Measurements from ENCODE around the gene CD300LD.
"Not testable (repeated sequence)": the region's sequence is repeated elsewhere in the genome, so short reads cannot be mapped to it uniquely, and the experiment has no call there.

Gene CD300LD

GRCh38 chr17:74573635-74574034, 18.4 kb downstream of the CD300LD start:
- not testable (repeated sequence) for DNase-seq (ENCODE audit: extremely low read depth in 1 of 2, low read depth in 1 of 2)

GRCh38 chr17:74573169-74573568, 18.9 kb downstream of the CD300LD start:
- DNase-seq (ENCODE audit: extremely low read depth in 1 of 2, low read depth in 1 of 2) = no peak

GRCh38 chr17:74571621-74572270, 20.3 kb downstream of the CD300LD start:
- DNase-seq (ENCODE audit: extremely low read depth in 1 of 2, low read depth in 1 of 2) = no peak

GRCh38 chr17:74569020-74570003, 22.8 kb downstream of the CD300LD start:
- DNase-seq (ENCODE audit: extremely low read depth in 1 of 2, low read depth in 1 of 2) = no peak

GRCh38 chr17:74568106-74568873, 23.8 kb downstream of the CD300LD start:
- no peak for DNase-seq (ENCODE audit: extremely low read depth in 1 of 2, low read depth in 1 of 2)

- no peak for DNase-seq (ENCODE audit: extremely low read depth in 1 of 2, low read depth in 1 of 2)
These were observed 24.7 kb downstream of the CD300LD start, which contains the start of gene CD300H for GRCh38 chr17:74567397-74567796. Gene CD300H, minus strand, starts transcription at chr17:74567509.

GRCh38 chr17:74566132-74566753, 25.8 kb downstream of the CD300LD start:
- no peak for DNase-seq (ENCODE audit: extremely low read depth in 1 of 2, low read depth in 1 of 2)

- no peak for DNase-seq (ENCODE audit: extremely low read depth in 1 of 2, low read depth in 1 of 2)
These were observed 27.0 kb downstream of the CD300LD start for GRCh38 chr17:74565126-74565525.

- no peak for DNase-seq (ENCODE audit: extremely low read depth in 1 of 2, low read depth in 1 of 2)
These were observed 28.7 kb downstream of the CD300LD start for GRCh38 chr17:74563358-74563757.

- no peak for DNase-seq (ENCODE audit: extremely low read depth in 1 of 2, low read depth in 1 of 2)
These were observed 30.5 kb downstream of the CD300LD start for GRCh38 chr17:74561586-74561985.

GRCh38 chr17:74558882-74559519, 33.1 kb downstream of the CD300LD start:
- DNase-seq (ENCODE audit: extremely low read depth in 1 of 2, low read depth in 1 of 2) = no peak

- not testable (repeated sequence) for DNase-seq (ENCODE audit: extremely low read depth in 1 of 2, low read depth in 1 of 2)
These were observed 33.7 kb downstream of the CD300LD start for GRCh38 chr17:74558402-74558801.

GRCh38 chr17:74555427-74555940, 36.6 kb downstream of the CD300LD start:
- DNase-seq (ENCODE audit: extremely low read depth in 1 of 2, low read depth in 1 of 2) = no peak

GRCh38 chr17:74554909-74555308, 37.2 kb downstream of the CD300LD start:
- DNase-seq (ENCODE audit: extremely low read depth in 1 of 2, low read depth in 1 of 2) = no peak

GRCh38 chr17:74552037-74552436, 40.0 kb downstream of the CD300LD start:
- no peak for DNase-seq (ENCODE audit: extremely low read depth in 1 of 2, low read depth in 1 of 2)

GRCh38 chr17:74550602-74551001, 41.5 kb downstream of the CD300LD start:
- no peak for DNase-seq (ENCODE audit: extremely low read depth in 1 of 2, low read depth in 1 of 2)

- no peak for DNase-seq (ENCODE audit: extremely low read depth in 1 of 2, low read depth in 1 of 2)
These were observed 42.7 kb downstream of the CD300LD start for GRCh38 chr17:74549343-74549742.

- no peak for DNase-seq (ENCODE audit: extremely low read depth in 1 of 2, low read depth in 1 of 2)
These were observed 44.3 kb downstream of the CD300LD start for GRCh38 chr17:74547736-74548135.

GRCh38 chr17:74547264-74547663, 44.8 kb downstream of the CD300LD start:
- DNase-seq (ENCODE audit: extremely low read depth in 1 of 2, low read depth in 1 of 2) = no peak

- no peak for DNase-seq (ENCODE audit: extremely low read depth in 1 of 2, low read depth in 1 of 2)
These were observed 45.5 kb downstream of the CD300LD start for GRCh38 chr17:74546586-74546985.

Data from activated CD8-positive, alpha-beta memory T cell treated with anti-CD3 and anti-CD28 coated beads for 1 hour (primary cell).